Esophagus squamous epithelium (tissue), 4 donors: ENCODE results near the gene SMAD3.
"Not testable (repeated sequence)": the region's sequence is repeated elsewhere in the genome, so short reads cannot be mapped to it uniquely, and the experiment has no call there.

Source experiments
- POLR2A ChIP-seq, 4 donors: fragments of 450-650 bp; IDR thresholded peaks; one replicate each; pipeline ENCODE4 v1.6.1; 2017; ENCODE audit warnings: antibody characterized with exemption in 4 of 4, mild to moderate bottlenecking in 4 of 4, moderate library complexity in 3 of 4
- TF ChIP-seq, protein P1 (sequence below), 6 experiments: fragments of 450-650 bp in 4 of 6; fragments of 200-600 bp in 2 of 6; sonication (generic) in 2 of 6; IDR thresholded peaks; one replicate each; pipeline ENCODE4 v1.5.1; 2016 to 2019; ENCODE audit warnings: antibody characterized with exemption in 6 of 6, mild to moderate bottlenecking in 4 of 6, moderate library complexity in 4 of 6

DNA sequence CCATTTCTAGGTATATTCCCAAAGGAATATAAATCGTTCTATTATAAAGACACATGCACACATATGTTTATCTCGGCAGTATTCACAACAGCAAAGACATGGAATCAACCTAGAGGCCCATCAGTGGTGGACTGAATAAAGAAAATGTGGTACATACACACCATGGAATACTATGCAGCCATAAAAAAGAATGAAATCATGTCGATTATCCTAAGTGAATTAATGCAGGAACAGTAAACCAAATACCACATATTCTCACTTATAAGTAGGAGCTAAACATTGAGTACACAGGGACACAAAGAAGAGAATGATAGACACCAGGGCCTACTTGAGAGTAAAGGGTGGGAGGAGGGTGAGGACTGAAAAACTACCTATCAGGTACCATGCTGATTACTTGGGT, 37.0 kb upstream of the SMAD3 start:
- TF ChIP-seq, protein P1, sequence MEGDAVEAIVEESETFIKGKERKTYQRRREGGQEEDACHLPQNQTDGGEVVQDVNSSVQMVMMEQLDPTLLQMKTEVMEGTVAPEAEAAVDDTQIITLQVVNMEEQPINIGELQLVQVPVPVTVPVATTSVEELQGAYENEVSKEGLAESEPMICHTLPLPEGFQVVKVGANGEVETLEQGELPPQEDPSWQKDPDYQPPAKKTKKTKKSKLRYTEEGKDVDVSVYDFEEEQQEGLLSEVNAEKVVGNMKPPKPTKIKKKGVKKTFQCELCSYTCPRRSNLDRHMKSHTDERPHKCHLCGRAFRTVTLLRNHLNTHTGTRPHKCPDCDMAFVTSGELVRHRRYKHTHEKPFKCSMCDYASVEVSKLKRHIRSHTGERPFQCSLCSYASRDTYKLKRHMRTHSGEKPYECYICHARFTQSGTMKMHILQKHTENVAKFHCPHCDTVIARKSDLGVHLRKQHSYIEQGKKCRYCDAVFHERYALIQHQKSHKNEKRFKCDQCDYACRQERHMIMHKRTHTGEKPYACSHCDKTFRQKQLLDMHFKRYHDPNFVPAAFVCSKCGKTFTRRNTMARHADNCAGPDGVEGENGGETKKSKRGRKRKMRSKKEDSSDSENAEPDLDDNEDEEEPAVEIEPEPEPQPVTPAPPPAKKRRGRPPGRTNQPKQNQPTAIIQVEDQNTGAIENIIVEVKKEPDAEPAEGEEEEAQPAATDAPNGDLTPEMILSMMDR (IDR thresholded peaks at IDR 0.05): not testable (repeated sequence)
- TF ChIP-seq POLR2A (IDR thresholded peaks at IDR 0.05): not testable (repeated sequence)
